Measurements from ENCODE around the gene FOXO1.

DNA sequence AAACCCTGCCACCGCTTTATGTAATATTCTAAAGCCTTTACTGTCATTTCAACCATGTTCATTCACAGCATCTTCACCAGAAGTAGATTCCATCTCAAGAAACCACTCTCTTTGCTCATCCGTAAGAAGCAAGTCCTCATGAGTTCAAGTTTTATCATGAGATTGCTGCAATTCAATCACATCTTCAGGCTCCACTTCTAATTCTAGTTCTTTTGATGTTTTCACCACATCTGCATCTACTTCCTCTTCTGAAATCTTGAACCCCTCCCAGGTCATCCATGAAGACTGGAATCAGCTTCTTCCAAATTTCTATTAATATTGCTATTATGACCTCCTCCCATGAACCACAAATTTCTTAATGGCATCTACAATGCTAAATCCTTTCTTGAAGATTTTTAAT lies 83.9 kb downstream of the FOXO1 start:
- TF ChIP-seq EGR1 (conservative IDR thresholded peaks at IDR 0.05) (no peak), NFXL1 (CRISPR knock-in tag; IDR thresholded peaks at IDR 0.05) (no peak), CTCF (IDR thresholded peaks at IDR 0.05 in 2 of 3, conservative IDR thresholded peaks at IDR 0.05 in 1 of 3; ENCODE audit: insufficient read depth in 2 of 3, low read depth in 1 of 3, low read length in 3 of 3) (no peak), KDM4B (IDR thresholded peaks at IDR 0.05; ENCODE audit: borderline replicate concordance in 2 of 2, low read depth in 1 of 2) (no peak), ZNF79 (CRISPR knock-in tag; IDR thresholded peaks at IDR 0.05; ENCODE audit: low read depth) (no peak)
- TF ChIP-seq, protein P1, sequence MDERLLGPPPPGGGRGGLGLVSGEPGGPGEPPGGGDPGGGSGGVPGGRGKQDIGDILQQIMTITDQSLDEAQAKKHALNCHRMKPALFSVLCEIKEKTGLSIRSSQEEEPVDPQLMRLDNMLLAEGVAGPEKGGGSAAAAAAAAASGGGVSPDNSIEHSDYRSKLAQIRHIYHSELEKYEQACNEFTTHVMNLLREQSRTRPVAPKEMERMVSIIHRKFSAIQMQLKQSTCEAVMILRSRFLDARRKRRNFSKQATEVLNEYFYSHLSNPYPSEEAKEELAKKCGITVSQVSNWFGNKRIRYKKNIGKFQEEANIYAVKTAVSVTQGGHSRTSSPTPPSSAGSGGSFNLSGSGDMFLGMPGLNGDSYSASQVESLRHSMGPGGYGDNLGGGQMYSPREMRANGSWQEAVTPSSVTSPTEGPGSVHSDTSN (CRISPR knock-in tag; IDR thresholded peaks at IDR 0.05; ENCODE audit: low read depth): no peak
- TF ChIP-seq, protein P1 (tag; conservative IDR thresholded peaks at IDR 0.05; ENCODE audit: low read depth): no peak
